K562 treated with DMSO at 1 percent for 12 hours (cell line): ENCODE data around the gene TEX35. TPM values are rescaled to one million over a fixed set of nuclear protein-coding genes. Genes with fewer than 3 reads are reported as not detected.

Experiments used
- total RNA-seq: library from RNA; unstranded; fragments of 300-600 nt; gene quantifications from 2 replicates; pipeline ENCODE4 v1.2.3, GENCODE V29; 2022; ENCODE audit not compliant: insufficient read depth

TEX35 gene
- total RNA-seq = not detected in 2 replicates

DNA sequence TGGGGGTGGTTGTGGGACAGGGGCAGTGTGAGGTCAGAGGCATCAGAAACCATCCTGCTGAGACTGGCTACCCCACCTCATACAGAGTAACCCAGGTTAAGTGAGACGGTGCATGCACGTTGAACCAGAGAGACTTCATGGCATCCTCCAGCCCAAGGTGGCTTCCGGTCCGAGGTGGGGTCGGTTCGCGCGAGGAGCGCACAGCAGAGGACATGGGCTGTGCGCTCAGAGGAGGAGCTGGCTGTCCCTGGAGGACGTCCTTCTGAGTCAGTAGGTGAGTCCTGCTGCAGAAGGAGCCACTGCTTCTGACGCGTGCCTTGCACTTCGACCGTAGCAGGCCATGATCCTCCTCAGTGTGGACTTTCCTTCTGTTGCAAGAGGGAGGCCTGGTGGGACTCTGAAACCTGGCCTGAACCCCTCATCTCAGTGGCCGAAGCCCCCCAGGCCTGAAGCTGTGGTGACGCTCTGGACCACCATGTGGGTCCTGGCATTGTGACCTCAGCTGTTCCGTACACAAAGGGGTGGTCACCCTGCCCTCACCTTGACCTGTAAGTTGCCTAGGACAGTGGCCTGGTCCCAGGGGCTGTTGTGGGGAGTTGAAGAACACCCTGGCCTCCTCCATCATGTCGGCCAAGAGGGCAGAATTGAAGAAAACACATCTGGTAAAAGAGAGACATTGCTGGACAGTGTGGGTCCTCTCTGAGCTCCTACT lies at the start of gene TEX35:
TSS of gene TEX35 (plus strand) at position 544 of the 712 bp plus-strand sequence. CDS start at position 624, 80 bp downstream.

DNA sequence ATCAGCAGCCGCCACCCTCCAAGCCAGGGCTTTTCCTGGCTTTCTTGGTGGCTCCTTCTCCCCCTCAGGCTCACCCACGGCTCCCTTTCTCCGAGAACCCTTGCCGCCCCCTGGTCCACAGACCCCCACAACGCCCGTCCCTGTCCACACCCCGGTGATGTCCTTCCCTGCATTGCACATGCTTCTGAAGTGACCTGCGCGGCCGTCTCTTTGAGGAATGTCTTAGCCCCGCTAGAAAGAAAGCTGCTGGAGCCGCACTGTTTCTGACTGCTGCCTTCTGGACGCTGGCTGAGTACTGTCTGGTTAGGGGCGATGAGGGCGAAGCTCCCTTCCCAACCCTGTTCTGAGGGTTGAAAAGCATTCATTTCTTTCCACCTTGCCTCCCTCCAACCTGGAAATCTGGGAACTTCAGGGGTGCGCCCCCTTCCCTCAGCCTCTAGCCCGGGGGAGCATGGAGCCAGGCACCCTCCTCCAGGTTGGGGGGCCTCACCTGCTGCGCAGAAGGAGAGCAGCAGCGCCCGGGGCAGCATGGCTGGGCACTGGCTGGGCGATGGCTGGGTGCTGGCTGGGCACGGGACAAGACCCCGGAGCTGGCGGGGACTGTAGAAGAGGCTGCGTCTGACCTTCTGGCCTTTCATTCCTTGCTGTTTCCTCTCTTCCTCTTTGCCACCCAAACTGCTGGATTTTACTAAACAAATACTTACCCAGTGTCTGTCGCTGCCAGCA lies 16.3 kb upstream of the TEX35 start, which contains the start of gene CLEC20A:
TSS of gene CLEC20A (minus strand) at position 555 of the 726 bp plus-strand sequence. CDS start at position 530, 25 bp downstream.

Other genes with a start within 250 kb of the TEX35 start
- not detected in 2 replicates for gene CLEC20A, start 16.1 kb upstream of the TEX35 start, total RNA-seq
- 0.51 and 1.4 TPM in 2 replicates for gene RALGPS2, start 212.1 kb downstream of the TEX35 start, total RNA-seq